Measurements from ENCODE around the gene COL27A1. TPM values are rescaled to one million over a fixed set of nuclear protein-coding genes. Genes with fewer than 3 reads are reported as not detected.

COL27A1 gene
- total RNA-seq, 1 donor from 2014 or later = 1.3 TPM

DNA sequence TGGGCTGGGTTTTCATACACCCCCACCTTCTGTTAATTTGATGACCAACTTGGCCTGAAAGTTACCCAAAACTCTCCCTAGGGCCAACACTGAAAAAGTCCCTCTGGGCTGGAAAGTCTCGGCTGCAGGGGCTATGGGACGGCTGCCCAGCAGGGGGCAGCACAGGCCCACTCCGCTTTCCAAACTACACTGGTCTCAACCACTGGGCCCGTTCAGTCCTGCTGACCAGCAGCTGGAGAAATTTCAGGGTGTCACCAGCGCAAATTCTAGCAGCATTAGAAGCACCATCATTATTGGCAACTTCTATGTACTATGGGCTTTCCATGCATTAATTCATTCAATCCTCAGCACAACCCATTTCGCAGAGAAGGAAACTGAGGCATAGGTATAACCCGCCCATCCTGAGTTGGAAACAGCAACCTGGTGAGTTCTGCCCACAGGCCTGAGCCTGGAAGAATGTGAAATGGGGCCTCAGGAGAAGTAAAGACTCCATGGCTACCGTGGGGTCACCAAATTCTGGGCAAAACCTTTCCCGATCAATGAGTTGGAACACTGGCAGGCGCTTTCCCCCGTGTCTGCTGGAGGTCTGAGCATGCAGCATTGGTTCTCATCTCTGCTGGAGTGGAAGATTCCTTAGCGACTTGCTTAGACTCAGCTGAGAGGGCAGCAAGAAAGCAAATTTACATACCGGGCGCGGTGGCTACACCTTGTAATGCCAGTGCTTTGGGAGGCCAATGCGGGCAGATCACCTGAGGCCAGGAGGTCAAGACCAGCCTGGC lies 184.0 kb downstream of the COL27A1 start:
- Histone ChIP-seq H3K4me3 (ENCODE audit: low read depth, low read length) (no peak overlapping the region), H3K36me3 (ENCODE audit: control insufficient read depth, insufficient read depth, low read length) (peaks cover 3% of the 10 kb centered on the region), H3K27me3 (ENCODE audit: control insufficient read depth, insufficient read depth, low read length) (no peaks in the 10 kb centered on the region)
- DNase-seq (ENCODE audit: low read depth) = no peak
- FAIRE-seq = peak; percentile 66
- TF ChIP-seq CTCF (IDR thresholded peaks at IDR 0.05; ENCODE audit: insufficient read depth, low read length, severe bottlenecking) = peak; percentile 76

- Histone ChIP-seq H3K4me3 (ENCODE audit: low read depth, low read length) (no peak overlapping the region), H3K27me3 (ENCODE audit: control insufficient read depth, insufficient read depth, low read length) (no peaks in the 10 kb centered on the region), H3K36me3 (ENCODE audit: control insufficient read depth, insufficient read depth, low read length) (peaks cover 3% of the 10 kb centered on the region)
- FAIRE-seq = no peak
- no peak for TF ChIP-seq CTCF (IDR thresholded peaks at IDR 0.05; ENCODE audit: insufficient read depth, low read length, severe bottlenecking)
- no peak for DNase-seq (ENCODE audit: low read depth)
These were observed 186.0 kb downstream of the COL27A1 start for GRCh38 chr9:114341152-114341830.

DNA sequence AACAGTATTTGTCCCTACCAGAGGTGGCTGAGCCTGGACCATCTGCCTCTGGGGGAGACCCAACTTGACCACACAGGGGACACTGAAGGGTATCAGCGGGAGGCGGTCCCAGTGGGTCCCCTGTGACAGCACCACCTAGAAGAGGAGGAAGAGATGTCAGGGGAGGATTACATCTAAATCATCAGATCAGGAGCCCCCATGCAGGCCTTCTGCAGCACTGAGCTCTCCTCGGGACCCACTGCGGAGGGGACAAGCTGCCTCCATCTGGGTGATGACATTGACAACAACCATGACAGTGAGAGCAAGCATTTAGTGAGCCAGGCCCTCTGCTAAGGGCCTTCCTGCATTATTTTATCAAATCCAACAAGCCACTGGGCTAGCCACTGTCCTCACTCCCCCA lies 186.7 kb downstream of the COL27A1 start:
- no peaks in the 10 kb centered on the region for H3K27me3 ChIP-seq (ENCODE audit: control insufficient read depth, insufficient read depth, low read length)
- no peak overlapping the region for H3K4me3 ChIP-seq (ENCODE audit: low read depth, low read length)
- DNase-seq (ENCODE audit: low read depth) (no peak), FAIRE-seq (no peak)
- peaks cover 7% of the 10 kb centered on the region for H3K36me3 ChIP-seq (ENCODE audit: control insufficient read depth, insufficient read depth, low read length)
- TF ChIP-seq CTCF (IDR thresholded peaks at IDR 0.05; ENCODE audit: insufficient read depth, low read length, severe bottlenecking) = no peak

- no peak for FAIRE-seq
- peaks cover 7% of the 10 kb centered on the region for H3K36me3 ChIP-seq (ENCODE audit: control insufficient read depth, insufficient read depth, low read length)
These were observed 187.6 kb downstream of the COL27A1 start for GRCh38 chr9:114342755-114343440.

More at GRCh38 chr9:114342755-114343440, 187.6 kb downstream of the COL27A1 start:
- TF ChIP-seq CTCF (IDR thresholded peaks at IDR 0.05; ENCODE audit: insufficient read depth, low read length, severe bottlenecking) = no peak
- Histone ChIP-seq H3K27me3 (ENCODE audit: control insufficient read depth, insufficient read depth, low read length) (no peaks in the 10 kb centered on the region), H3K4me3 (ENCODE audit: low read depth, low read length) (no peak overlapping the region)
- DNase-seq (ENCODE audit: low read depth) = no peak
